ENCODE data around the gene VWDE.

GRCh38 chr7:12423355-12423996 lies 19.8 kb upstream of the VWDE start:
- TF ChIP-seq EZH2phosphoT487 (IDR thresholded peaks at IDR 0.05; ENCODE audit: low read depth) = no peak
- no peak for TF ChIP-seq CTCF (IDR thresholded peaks at IDR 0.05; ENCODE audit: low read depth, low read length)

Data from OCI-LY3 (cell line).